Gastroesophageal sphincter (tissue), 3 donors: ENCODE measurements around the gene KCNG4.

Source experiments
- EP300 ChIP-seq: sonication (generic); formaldehyde crosslinking; IDR thresholded peaks from one replicate; pipeline ENCODE4 v1.6.1; 2017; ENCODE audit warnings: antibody characterized with exemption, mild to moderate bottlenecking
- POLR2A ChIP-seq, 2 donors: fragments of 450-650 bp; IDR thresholded peaks; one replicate each; pipeline ENCODE4 v1.6.1; 2017; ENCODE audit warnings: antibody characterized with exemption in 2 of 2, mild to moderate bottlenecking in 2 of 2, moderate library complexity in 1 of 2
- POLR2AphosphoS5 ChIP-seq: sonication (generic); formaldehyde crosslinking; IDR thresholded peaks from one replicate; pipeline ENCODE4 v1.6.1; 2017; ENCODE audit warnings: antibody characterized with exemption
- TF ChIP-seq, protein P1 (sequence below), 4 experiments: fragments of 200-600 bp in 2 of 4; fragments of 450-650 bp in 2 of 4; sonication (generic) in 1 of 4; IDR thresholded peaks; one replicate each; pipeline ENCODE4 v1.5.1; 2017 to 2019; ENCODE audit warnings: antibody characterized with exemption in 4 of 4, mild to moderate bottlenecking in 2 of 4, moderate library complexity in 2 of 4

DNA sequence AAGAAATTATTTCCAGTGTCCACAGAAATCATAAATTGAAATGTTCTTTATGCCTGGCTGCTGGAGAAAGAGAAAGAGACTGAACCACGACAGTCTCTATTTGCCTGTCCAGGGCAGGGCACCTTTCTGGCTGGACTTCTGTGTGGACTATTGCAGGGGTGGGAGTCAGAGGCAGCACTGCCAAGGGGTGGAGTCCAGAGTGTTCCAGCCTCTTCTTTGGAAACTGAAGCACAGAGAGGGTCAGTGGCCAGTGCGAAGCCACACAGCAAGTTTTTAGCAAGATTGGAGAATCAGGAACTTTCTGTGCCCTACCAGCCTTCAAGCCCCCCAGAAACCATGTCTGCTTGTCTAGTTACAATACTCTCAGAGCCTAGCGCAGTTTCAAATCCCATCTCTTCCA, 15.3 kb downstream of the KCNG4 start:
- TF ChIP-seq EP300 (no peak), POLR2AphosphoS5 (no peak), POLR2A (IDR thresholded peaks at IDR 0.05) (no peak)
- TF ChIP-seq, protein P1, sequence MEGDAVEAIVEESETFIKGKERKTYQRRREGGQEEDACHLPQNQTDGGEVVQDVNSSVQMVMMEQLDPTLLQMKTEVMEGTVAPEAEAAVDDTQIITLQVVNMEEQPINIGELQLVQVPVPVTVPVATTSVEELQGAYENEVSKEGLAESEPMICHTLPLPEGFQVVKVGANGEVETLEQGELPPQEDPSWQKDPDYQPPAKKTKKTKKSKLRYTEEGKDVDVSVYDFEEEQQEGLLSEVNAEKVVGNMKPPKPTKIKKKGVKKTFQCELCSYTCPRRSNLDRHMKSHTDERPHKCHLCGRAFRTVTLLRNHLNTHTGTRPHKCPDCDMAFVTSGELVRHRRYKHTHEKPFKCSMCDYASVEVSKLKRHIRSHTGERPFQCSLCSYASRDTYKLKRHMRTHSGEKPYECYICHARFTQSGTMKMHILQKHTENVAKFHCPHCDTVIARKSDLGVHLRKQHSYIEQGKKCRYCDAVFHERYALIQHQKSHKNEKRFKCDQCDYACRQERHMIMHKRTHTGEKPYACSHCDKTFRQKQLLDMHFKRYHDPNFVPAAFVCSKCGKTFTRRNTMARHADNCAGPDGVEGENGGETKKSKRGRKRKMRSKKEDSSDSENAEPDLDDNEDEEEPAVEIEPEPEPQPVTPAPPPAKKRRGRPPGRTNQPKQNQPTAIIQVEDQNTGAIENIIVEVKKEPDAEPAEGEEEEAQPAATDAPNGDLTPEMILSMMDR (IDR thresholded peaks at IDR 0.05): no peak
